HEK293 (cell line): ENCODE measurements around the gene WNT9B.

Experiments used
- CTCF ChIA-PET: fragments of 350-600 bp; formaldehyde crosslinking; extraction: SDS; loops from one replicate; lab custom pipeline; 2021; ENCODE audit warnings: antibody characterized with exemption; lab: Yijun Ruan, JAX
- POLR2A ChIA-PET: fragments of 300-600 bp; formaldehyde crosslinking; extraction: SDS; loops from one replicate; lab custom pipeline; 2020; ENCODE audit warnings: antibody characterized with exemption, inconsistent platforms; lab: Yijun Ruan, JAX
- H3K27ac ChIP-seq: fragments of 200-500 bp; sonication (Bioruptor generic); 2 replicates; pipeline ENCODE4 v1.5.1; 2014; ENCODE audit warnings: low read depth, low read length, control low read depth, inconsistent platforms; ENCODE audit errors: extremely low read depth
- H3K36me3 ChIP-seq, 2 experiments: fragments of 200-500 bp in 1 of 2; sonication (Bioruptor generic) in 1 of 2; 1 replicate in 1 of 2; 2 replicates in 1 of 2; pipeline ENCODE4 v1.5.1; 2014 to 2017; ENCODE audit warnings: inconsistent platforms in 2 of 2, low read length in 2 of 2; ENCODE audit not compliant: control insufficient read depth in 2 of 2, insufficient read depth in 1 of 2
- H3K4me1 ChIP-seq: fragments of 200-500 bp; sonication (Bioruptor generic); 2 replicates; pipeline ENCODE4 v1.5.1; 2014; ENCODE audit warnings: mild to moderate bottlenecking, low read length, inconsistent platforms; ENCODE audit not compliant: control insufficient read depth, insufficient read depth
- H3K4me3 ChIP-seq: 2 replicates; pipeline ENCODE4 v1.5.1; 2011; ENCODE audit warnings: low read depth, mild to moderate bottlenecking, control low read depth, low read length, moderate library complexity
- H3K9me3 ChIP-seq: fragments of 200-500 bp; sonication (Bioruptor generic); 2 replicates; pipeline ENCODE4 v1.5.1; 2014; ENCODE audit warnings: low read depth, low read length, inconsistent platforms; ENCODE audit not compliant: control insufficient read depth, insufficient read depth
- BCL11B ChIP-seq: fragments of 450-650 bp; formaldehyde crosslinking; IDR thresholded peaks from 2 replicates; pipeline ENCODE4 v1.5.1; 2016; ENCODE audit warnings: low read depth, missing biosample characterization, missing genetic modification characterization
- GLIS1 ChIP-seq: fragments of 450-650 bp; formaldehyde crosslinking; IDR thresholded peaks from 2 replicates; pipeline ENCODE4 v1.5.1; 2016; ENCODE audit warnings: missing biosample characterization, missing genetic modification characterization
- INSM2 ChIP-seq: fragments of 450-650 bp; formaldehyde crosslinking; IDR thresholded peaks from 2 replicates; pipeline ENCODE4 v1.5.1; 2016; ENCODE audit warnings: missing biosample characterization, missing genetic modification characterization
- KLF1 ChIP-seq: fragments of 450-650 bp; formaldehyde crosslinking; IDR thresholded peaks from 2 replicates; pipeline ENCODE4 v1.5.1; 2016; ENCODE audit warnings: missing biosample characterization, missing genetic modification characterization
- KLF16 ChIP-seq: fragments of 450-650 bp; formaldehyde crosslinking; IDR thresholded peaks from 2 replicates; pipeline ENCODE4 v1.5.1; 2017; ENCODE audit warnings: missing biosample characterization, missing genetic modification characterization
- KLF9 ChIP-seq: fragments of 450-650 bp; formaldehyde crosslinking; IDR thresholded peaks from 2 replicates; pipeline ENCODE4 v1.5.1; 2016; ENCODE audit warnings: missing biosample characterization, missing genetic modification characterization, low read depth
- REPIN1 ChIP-seq: fragments of 450-650 bp; formaldehyde crosslinking; IDR thresholded peaks from 2 replicates; pipeline ENCODE4 v1.5.1; 2017; ENCODE audit warnings: missing biosample characterization, missing genetic modification characterization, low read depth
- SCRT1 ChIP-seq: fragments of 450-650 bp; formaldehyde crosslinking; IDR thresholded peaks from 2 replicates; pipeline ENCODE4 v1.5.1; 2016; ENCODE audit warnings: missing biosample characterization, missing genetic modification characterization, borderline replicate concordance
- ZBTB8A ChIP-seq: fragments of 450-650 bp; formaldehyde crosslinking; IDR thresholded peaks from 2 replicates; pipeline ENCODE4 v1.5.1; 2016; ENCODE audit warnings: missing biosample characterization, missing genetic modification characterization
- ZNF175 ChIP-seq: fragments of 450-650 bp; formaldehyde crosslinking; IDR thresholded peaks from 2 replicates; pipeline ENCODE4 v1.5.1; 2016; ENCODE audit warnings: missing biosample characterization, missing genetic modification characterization
- ZNF341 ChIP-seq: fragments of 450-650 bp; formaldehyde crosslinking; IDR thresholded peaks from 2 replicates; pipeline ENCODE4; 2016; ENCODE audit warnings: low read depth, missing biosample characterization, missing genetic modification characterization
- ZNF350 ChIP-seq: fragments of 450-650 bp; formaldehyde crosslinking; IDR thresholded peaks from 2 replicates; pipeline ENCODE4 v1.5.0; 2017; ENCODE audit warnings: missing biosample characterization, mild to moderate bottlenecking, missing genetic modification characterization
- ZNF558 ChIP-seq: fragments of 450-650 bp; formaldehyde crosslinking; IDR thresholded peaks from 2 replicates; pipeline ENCODE4 v1.5.1; 2016; ENCODE audit warnings: missing biosample characterization, missing genetic modification characterization
- ZNF624 ChIP-seq: fragments of 450-650 bp; formaldehyde crosslinking; IDR thresholded peaks from 2 replicates; pipeline ENCODE4 v1.5.1; 2017; ENCODE audit warnings: missing biosample characterization, missing genetic modification characterization
- ZNF639 ChIP-seq: fragments of 450-650 bp; formaldehyde crosslinking; IDR thresholded peaks from 2 replicates; pipeline ENCODE4 v1.5.1; 2016; ENCODE audit warnings: missing biosample characterization, missing genetic modification characterization
- ZNF660 ChIP-seq: fragments of 450-650 bp; IDR thresholded peaks from 2 replicates; pipeline ENCODE4 v1.5.1; 2018; ENCODE audit warnings: missing biosample characterization, mild to moderate bottlenecking, missing genetic modification characterization
- ZNF777 ChIP-seq: fragments of 450-650 bp; formaldehyde crosslinking; IDR thresholded peaks from 2 replicates; pipeline ENCODE4 v1.5.1; 2017; ENCODE audit warnings: missing biosample characterization, missing genetic modification characterization, borderline replicate concordance

The WNT9B gene

GRCh38 chr17:46862949-46863348, 11.6 kb downstream of the WNT9B start:
- Histone ChIP-seq H3K36me3 (no peaks in the 10 kb centered on the region), H3K4me1 (no peaks in the 10 kb centered on the region), H3K27ac (no peak overlapping the region), H3K9me3 (no peaks in the 10 kb centered on the region), H3K4me3 (no peak overlapping the region)
- POLR2A ChIA-PET, result no interaction called here
- CTCF ChIA-PET, result no interaction called here
- no peak for TF ChIP-seq KLF16
- TF ChIP-seq KLF9, result peak; percentile 55; the same call in 1 of the 2 replicates
- TF ChIP-seq KLF1, result peak; percentile 83

GRCh38 chr17:46863383-46864121, 12.2 kb downstream of the WNT9B start:
- no peaks in the 10 kb centered on the region for H3K9me3 ChIP-seq
- H3K36me3 ChIP-seq, result no peaks in the 10 kb centered on the region
- peak; percentile 57 for TF ChIP-seq GLIS1 (tag by site-specific recombination)
- TF ChIP-seq ZNF341 (tag by site-specific recombination), result no peak
- ChIA-PET POLR2A (no interaction called here), CTCF (interaction anchor here (0.6 kb wide), 1 partner anchor 21 kb away, joined by 3 read pairs; no protein-coding TSS in a partner anchor)
- no peak overlapping the region for H3K27ac ChIP-seq
- H3K4me3 ChIP-seq, result no peak overlapping the region
- 0 out of 2 replicates have a peak, but pooled peaks cover under 1% of the 10 kb centered on the region for H3K4me1 ChIP-seq

- CTCF ChIA-PET, result interaction anchor here (0.6 to 1.0 kb wide), 2 partner anchors 12 to 1609 kb away, joined by 3 to 4 read pairs; no protein-coding TSS in a partner anchor
- Histone ChIP-seq H3K4me3 (no peak overlapping the region), H3K36me3 (no peaks in the 10 kb centered on the region), H3K27ac (no peak overlapping the region), H3K9me3 (no peaks in the 10 kb centered on the region), H3K4me1 (0 out of 2 replicates have a peak, but pooled peaks cover 3% of the 10 kb centered on the region)
- POLR2A ChIA-PET, result no interaction called here
- no peak for TF ChIP-seq ZNF175 (tag by site-specific recombination)
- TF ChIP-seq ZNF639 (tag by site-specific recombination), result no peak
- TF ChIP-seq BCL11B (tag by site-specific recombination), result no peak
- no peak for TF ChIP-seq REPIN1 (tag by site-specific recombination)
- no peak for TF ChIP-seq ZNF558
- no peak for TF ChIP-seq ZNF777 (tag by site-specific recombination)
- no peak for TF ChIP-seq ZBTB8A (tag by site-specific recombination)
- no peak for TF ChIP-seq ZNF624 (tag by site-specific recombination)
- TF ChIP-seq ZNF350, result no peak
- no peak for TF ChIP-seq SCRT1 (tag by site-specific recombination)
- TF ChIP-seq ZNF660, result no peak
- TF ChIP-seq INSM2 (tag by site-specific recombination), result no peak
These were observed 13.7 kb downstream of the WNT9B start for GRCh38 chr17:46865100-46865499.
